ENCODE data around the gene PRSS27.
"Not testable (repeated sequence)": the region's sequence is repeated elsewhere in the genome, so short reads cannot be mapped to it uniquely, and the experiment has no call there.

PRSS27 gene

DNA sequence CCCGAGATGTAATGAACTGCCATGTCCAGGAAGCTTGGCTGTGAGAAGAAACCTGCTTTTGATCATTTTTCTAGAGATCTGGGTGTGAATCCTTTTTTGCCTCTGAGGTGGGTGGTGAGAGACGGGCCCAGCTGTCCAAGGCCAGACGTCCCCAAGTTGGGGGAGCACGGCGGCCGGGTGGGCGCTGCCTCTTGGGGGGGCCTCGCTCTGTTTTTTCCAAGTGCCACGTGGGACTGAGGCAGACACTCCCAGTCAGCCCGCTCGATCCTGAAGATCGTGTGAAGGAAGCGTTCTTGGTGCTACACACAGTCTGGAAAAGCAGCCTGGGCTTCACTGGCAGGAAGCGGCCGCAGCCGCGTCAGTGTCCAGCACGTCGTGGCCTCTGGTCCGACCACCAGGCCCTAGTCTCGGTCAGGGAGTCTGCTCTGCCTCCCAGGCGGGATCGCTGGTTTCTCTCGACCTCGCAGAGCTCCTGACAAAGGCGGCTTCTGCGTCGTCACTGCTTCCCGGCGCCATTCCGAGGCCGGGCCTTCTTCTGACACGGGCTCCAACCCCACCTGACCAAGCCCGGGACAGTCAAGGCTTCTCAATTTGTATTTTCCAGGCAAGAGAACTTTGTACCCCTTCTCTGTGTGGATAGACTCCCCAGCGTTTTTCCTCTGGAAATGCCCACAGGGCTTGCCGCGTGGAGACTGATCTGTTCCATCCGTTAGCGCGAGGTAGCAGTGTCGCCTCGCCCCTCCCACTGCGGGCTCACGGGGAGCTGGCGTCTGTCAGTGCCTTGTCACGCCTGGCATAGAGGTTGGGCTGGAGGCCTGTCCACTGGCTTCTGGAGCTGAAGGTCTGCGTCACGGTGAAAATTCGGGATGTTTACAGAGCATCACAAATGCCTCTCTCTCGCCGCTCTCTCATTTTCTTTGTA is 12.4 kb downstream of the PRSS27 start:
- DNase-seq = no peak

GRCh38 chr16:2706611-2707311 is 13.3 kb downstream of the PRSS27 start:
- DNase-seq = no peak

GRCh38 chr16:2706085-2706484 is 13.9 kb downstream of the PRSS27 start:
- no peak for DNase-seq

GRCh38 chr16:2705351-2705750 is 14.7 kb downstream of the PRSS27 start:
- no peak for DNase-seq

GRCh38 chr16:2704983-2705275 is 15.1 kb downstream of the PRSS27 start:
- no peak for DNase-seq

GRCh38 chr16:2704166-2704982 is 15.7 kb downstream of the PRSS27 start:
- DNase-seq = no peak

DNA sequence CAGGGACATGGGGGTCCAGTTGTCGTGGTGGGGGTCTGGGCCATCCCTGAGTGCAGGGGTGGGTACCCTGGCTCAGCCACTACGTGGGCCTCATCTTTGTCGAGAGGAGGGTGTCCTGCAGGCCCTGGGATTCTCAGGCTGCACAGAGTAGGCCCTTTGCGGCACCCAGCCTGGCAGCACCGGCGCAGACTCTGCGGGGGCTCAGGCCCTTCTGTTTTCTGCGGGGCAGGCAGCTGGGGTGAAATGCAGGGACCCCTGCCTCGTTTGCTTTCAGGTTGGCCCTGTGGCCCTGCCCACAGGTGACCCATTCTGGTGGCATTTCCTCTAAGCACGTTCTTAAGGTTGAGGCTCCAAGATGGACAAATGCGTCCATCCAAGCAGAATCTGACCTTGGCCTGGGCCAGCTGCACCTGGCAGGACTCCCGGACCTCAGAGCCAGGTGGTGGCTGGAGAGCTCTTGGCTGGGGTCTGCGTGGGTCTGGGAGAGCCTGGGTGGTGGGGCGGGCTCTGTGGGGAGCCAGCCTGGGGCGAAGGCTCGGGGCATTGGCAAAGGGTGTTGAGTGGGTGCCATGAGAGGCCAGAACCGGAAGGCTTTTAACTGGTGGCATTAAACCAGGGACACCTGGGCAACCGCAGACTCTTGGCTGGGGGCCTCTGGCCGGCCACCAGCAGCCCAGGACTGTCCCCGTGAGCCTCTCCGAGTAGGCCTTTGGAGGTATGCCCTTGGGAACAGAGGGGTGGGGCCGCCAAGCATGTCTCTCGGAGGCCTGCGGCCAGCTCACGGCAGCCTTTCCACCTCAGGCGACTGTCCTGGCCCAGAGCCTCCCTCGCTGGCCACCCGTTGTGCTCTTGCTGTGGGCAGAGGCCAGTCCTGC is 16.9 kb downstream of the PRSS27 start:
- no peak for DNase-seq

GRCh38 chr16:2702438-2702825 is 17.6 kb downstream of the PRSS27 start:
- DNase-seq = no peak

DNA sequence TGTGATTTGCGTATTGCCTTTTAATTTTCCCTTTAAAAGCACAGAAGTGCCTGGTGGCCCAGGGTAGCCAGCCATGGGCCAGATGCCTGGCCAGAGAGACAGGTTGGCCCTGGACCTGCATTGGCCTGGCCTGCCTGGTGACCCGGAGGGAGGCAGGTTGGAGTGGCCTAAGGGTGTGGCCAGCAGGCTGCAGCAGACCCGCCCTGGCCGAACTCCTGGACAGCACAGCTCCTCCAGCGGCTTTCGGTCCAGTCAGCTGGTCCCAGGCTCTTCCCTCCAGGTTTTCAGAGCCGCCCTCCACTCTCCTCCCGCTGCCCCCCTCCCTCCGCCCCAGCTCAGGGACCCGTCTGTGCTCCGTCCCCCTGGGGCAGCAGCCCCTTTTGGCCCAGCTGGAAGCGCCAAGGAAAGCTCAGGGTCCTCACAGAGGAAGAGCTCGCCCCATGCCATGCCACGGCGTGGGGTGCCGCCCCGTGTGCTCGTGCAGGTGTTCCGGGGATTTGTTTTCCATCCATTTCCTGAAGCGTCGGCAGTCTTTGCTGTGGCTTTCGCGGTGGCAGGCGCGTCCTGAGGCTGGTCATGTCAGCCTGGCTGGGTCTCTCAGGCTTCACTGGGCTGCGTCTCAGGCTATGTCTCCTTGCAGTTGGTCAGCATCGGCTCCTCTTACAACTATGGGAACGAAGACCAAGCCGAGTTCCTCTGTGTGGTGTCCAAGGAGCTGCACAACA is 18.1 kb downstream of the PRSS27 start:
- DNase-seq = no peak

- no peak for DNase-seq
Observed at GRCh38 chr16:2701272-2701671, 18.8 kb downstream of the PRSS27 start.

GRCh38 chr16:2700786-2701185 is 19.2 kb downstream of the PRSS27 start:
- no peak for DNase-seq

- DNase-seq = no peak
Observed at GRCh38 chr16:2699791-2700600, 20.0 kb downstream of the PRSS27 start.

- DNase-seq = no peak
Observed at GRCh38 chr16:2698965-2699750, 20.9 kb downstream of the PRSS27 start.

GRCh38 chr16:2698103-2698870 is 21.7 kb downstream of the PRSS27 start:
- DNase-seq = no peak

- DNase-seq = no peak
Observed at GRCh38 chr16:2697401-2697948, 22.5 kb downstream of the PRSS27 start.

DNA sequence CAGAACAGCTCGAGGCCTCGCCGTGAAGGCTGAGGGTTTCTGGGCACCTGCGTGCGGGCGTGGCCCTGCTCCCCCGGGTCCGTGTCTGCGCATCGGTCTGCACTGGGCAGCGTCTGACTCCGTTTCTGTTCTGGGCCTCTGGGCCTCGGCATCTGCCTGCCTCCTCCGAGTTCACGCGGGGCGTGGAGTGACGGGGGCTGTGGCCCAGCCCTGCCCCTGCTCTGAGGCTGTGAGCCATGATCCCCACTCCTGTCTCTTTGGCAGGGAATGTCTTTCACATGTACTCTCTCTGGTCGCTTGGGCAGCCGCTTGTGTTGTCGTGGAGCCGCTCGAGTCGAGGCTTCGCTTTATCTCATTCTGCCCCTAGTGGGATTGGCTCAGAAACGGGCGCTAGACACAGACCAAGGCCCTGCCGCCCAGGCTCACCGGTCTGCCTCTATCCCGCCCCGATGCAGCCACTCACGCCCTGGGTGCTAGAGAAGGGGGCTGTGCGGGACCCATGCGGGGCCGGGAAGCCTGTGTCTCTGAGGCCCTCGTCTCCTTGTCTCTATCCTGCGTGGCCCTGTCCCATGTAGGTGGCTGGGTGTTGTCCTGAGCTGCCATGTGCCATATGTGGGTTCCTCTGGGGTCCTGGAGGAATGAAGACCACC is 23.3 kb downstream of the PRSS27 start:
- not testable (repeated sequence) for DNase-seq

GRCh38 chr16:2692948-2693651 is 26.9 kb downstream of the PRSS27 start:
- no peak for DNase-seq
